GM20000 (cell line): ENCODE results near the gene N4BP2L1.

Source experiments
- DNase-seq: peaks from one replicate; pipeline ENCODE4 v3.0.0; 2012; ENCODE audit warnings: low spot score
- CTCF ChIP-seq: IDR thresholded peaks from 2 replicates; pipeline ENCODE4 v1.5.1; 2012; ENCODE audit warnings: mild to moderate bottlenecking, control low read depth; ENCODE audit errors: extremely low read depth, missing control alignments

N4BP2L1 gene

GRCh38 chr13:32471187-32471922 lies 43.4 kb upstream of the N4BP2L1 start:
- no peak for DNase-seq
- TF ChIP-seq CTCF = no peak

- TF ChIP-seq CTCF = no peak
- DNase-seq = no peak
These were observed 40.7 kb upstream of the N4BP2L1 start for GRCh38 chr13:32468502-32469142.

DNA sequence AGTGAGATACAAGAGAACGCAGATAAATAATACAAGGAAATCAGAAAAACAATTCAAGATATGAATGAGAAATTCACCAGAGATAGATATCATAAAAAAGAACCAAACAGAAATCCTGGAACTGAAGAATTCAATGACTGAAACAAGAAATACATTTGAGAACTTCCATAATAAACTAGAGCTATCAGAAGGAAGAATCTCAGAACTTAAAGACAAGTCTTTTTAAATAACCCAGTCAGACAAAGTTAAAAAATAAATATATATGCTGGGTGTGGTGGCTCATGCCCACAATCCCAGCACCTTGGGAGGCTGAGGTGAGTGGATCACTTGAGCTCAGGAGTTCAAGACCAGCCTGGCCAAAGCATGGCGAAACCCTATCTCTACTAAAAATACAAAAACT lies 28.7 kb upstream of the N4BP2L1 start:
- no peak for TF ChIP-seq CTCF
- DNase-seq = no peak

GRCh38 chr13:32455594-32455903 lies 27.6 kb upstream of the N4BP2L1 start:
- no peak for TF ChIP-seq CTCF
- no peak for DNase-seq

- TF ChIP-seq CTCF = no peak
These were observed 27.1 kb upstream of the N4BP2L1 start for GRCh38 chr13:32454886-32455593.

GRCh38 chr13:32453981-32454380 lies 26.1 kb upstream of the N4BP2L1 start:
- TF ChIP-seq CTCF = no peak
- DNase-seq = no peak

More at GRCh38 chr13:32454886-32455593, 27.1 kb upstream of the N4BP2L1 start:
- DNase-seq = no peak

DNA sequence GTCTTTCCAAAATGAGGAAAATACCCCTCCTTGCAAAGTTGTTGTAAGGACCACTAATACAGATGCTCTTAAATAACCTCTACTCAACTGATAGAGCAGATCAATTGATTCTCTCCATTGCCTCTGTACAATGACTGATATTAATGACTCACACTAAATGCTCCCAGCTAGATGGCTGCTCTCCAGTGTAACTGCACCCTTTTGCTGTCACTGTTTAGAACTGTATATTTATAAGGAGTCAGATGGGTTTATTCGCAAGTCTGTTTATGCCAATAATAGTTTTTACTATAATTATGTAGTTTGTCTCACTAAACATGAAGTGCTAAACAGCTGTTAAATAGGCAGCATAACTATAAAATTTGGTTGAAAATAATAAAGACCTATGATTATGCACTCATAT lies 21.0 kb upstream of the N4BP2L1 start:
- no peak for TF ChIP-seq CTCF
- DNase-seq = no peak
